Lung (tissue), 12 donors: Measurements from ENCODE around the gene LRRIQ1. TPM values are rescaled to one million over a fixed set of nuclear protein-coding genes. Genes with fewer than 3 reads are reported as not detected.

Experiments used
- ATAC-seq: fragments of 200-7000 bp; cut with Tn5 transposase; one replicate; pipeline ENCODE4 v1.9.1; 2020; ENCODE audit warnings: moderate number of reproducible peaks; ENCODE audit not compliant: insufficient read depth, low FRiP score
- DNase-seq, 3 donors: peaks; one replicate each; pipeline ENCODE4 v3.0.0-alpha.2; 2013 to 2017
- H3K27ac ChIP-seq, 2 donors: one replicate each; pipeline ENCODE4 v1.5.1; 2013; ENCODE audit warnings: mild to moderate bottlenecking in 2 of 2, moderate library complexity in 2 of 2, control low read depth in 1 of 2, inconsistent platforms in 1 of 2, low read depth in 1 of 2, low read length in 1 of 2
- H3K27me3 ChIP-seq, 3 donors: one replicate each; pipeline ENCODE4 v1.5.1; 2013; ENCODE audit warnings: low read length in 2 of 3; ENCODE audit not compliant: control insufficient read depth in 3 of 3, insufficient read depth in 3 of 3
- H3K36me3 ChIP-seq, 4 donors: one replicate each; pipeline ENCODE4 v1.5.1; 2013; ENCODE audit warnings: low read length in 4 of 4, mild to moderate bottlenecking in 1 of 4, moderate library complexity in 1 of 4; ENCODE audit not compliant: control insufficient read depth in 4 of 4, insufficient read depth in 4 of 4
- H3K4me1 ChIP-seq, 5 donors: one replicate each; pipeline ENCODE4 v1.5.1; 2013; ENCODE audit warnings: low read length in 5 of 5, mild to moderate bottlenecking in 2 of 5, moderate library complexity in 1 of 5; ENCODE audit not compliant: control insufficient read depth in 5 of 5, insufficient read depth in 5 of 5
- H3K4me3 ChIP-seq: one replicate; pipeline ENCODE4 v1.5.1; 2013; ENCODE audit warnings: mild to moderate bottlenecking, control low read depth, moderate library complexity
- H3K9ac ChIP-seq, 2 donors: one replicate each; pipeline ENCODE4 v1.5.1; 2013; ENCODE audit warnings: low read length in 2 of 2, control low read depth in 1 of 2; ENCODE audit not compliant: insufficient read depth in 1 of 2
- H3K9me3 ChIP-seq, 4 donors: one replicate each; pipeline ENCODE4 v1.5.1; 2013; ENCODE audit warnings: low read length in 3 of 4, mild to moderate bottlenecking in 1 of 4, moderate library complexity in 1 of 4; ENCODE audit not compliant: control insufficient read depth in 4 of 4, insufficient read depth in 3 of 4
- CTCF ChIP-seq: IDR thresholded peaks from 2 replicates; pipeline ENCODE4 v1.5.1; 2012; ENCODE audit warnings: mild to moderate bottlenecking; ENCODE audit errors: control extremely low read depth, extremely low read depth
- WGBS, 2 donors: extraction: QIAGEN DNeasy Blood & Tissue Kit; methylation state at CpG; one replicate each; pipeline ENCODE4 v1.1.7; 2013; 5-methylcytosine and 5-hydroxymethylcytosine counted together
- polyA plus RNA-seq, 2 donors: library from polyadenylated mRNA; stranded (reverse); fragments of 200-250 nt; gene quantifications; one replicate each; pipeline ENCODE4 v1.2.1, GENCODE V29; 2013
- total RNA-seq, 2 donors: library from RNA; depleted of rRNA in 1 of 2; stranded (reverse); fragments of >200 nt in 1 of 2; gene quantifications; one replicate each; pipeline ENCODE4 v1.2.1, GENCODE V29; 2014 to 2021
- donor health status: control.
- donor health status: control.
- donor health status: Bipolar disorder and iron deficiency.
- donor health status: healthy.
- donor health status: DM: yes; HTN: yes; CAD: no.

The LRRIQ1 gene
- total and polyA plus RNA-seq, 4 donors, result 3.4 to 33.2 (median 12.0) TPM

GRCh38 chr12:85076688-85077430 is 40.7 kb downstream of the LRRIQ1 start:
- Histone ChIP-seq H3K4me3 (no peak overlapping the region), H3K36me3 (no peaks in the 10 kb centered on the region), H3K9me3 (no peaks in the 10 kb centered on the region), H3K9ac (no peak overlapping the region), H3K4me1 (no peaks in the 10 kb centered on the region), H3K27me3 (peaks cover 0 to 5% (median 0%) of the 10 kb centered on the region in 3 donors), H3K27ac (no peak overlapping the region)
- no peak for TF ChIP-seq CTCF
- DNase-seq (peak in 2 of 3 donors; percentile 70 to 79), ATAC-seq (peak; percentile 66)
- WGBS, 2 donors, result 0 to 6% methylated on average over 1 of the region's 1 CpG

GRCh38 chr12:85085066-85085465 is 48.9 kb downstream of the LRRIQ1 start:
- Histone ChIP-seq H3K27ac (no peak overlapping the region), H3K4me3 (no peak overlapping the region), H3K4me1 (no peaks in the 10 kb centered on the region), H3K9me3 (no peaks in the 10 kb centered on the region), H3K9ac (no peak overlapping the region), H3K27me3 (peaks cover 0 to under 1% (median 0%) of the 10 kb centered on the region in 3 donors), H3K36me3 (no peaks in the 10 kb centered on the region)
- no peak for TF ChIP-seq CTCF
- 60 to 66% methylated on average over 5 of the region's 5 CpGs for WGBS, 2 donors
- no peak for ATAC-seq
- DNase-seq, result peak; percentile 67 to 93 (median 87)

GRCh38 chr12:85089792-85090191 is 53.6 kb downstream of the LRRIQ1 start:
- no peaks in the 10 kb centered on the region for H3K4me1 ChIP-seq
- no peaks in the 10 kb centered on the region for H3K36me3 ChIP-seq
- no peaks in the 10 kb centered on the region for H3K9me3 ChIP-seq
- H3K27me3 ChIP-seq, result no peaks in the 10 kb centered on the region
- DNase-seq (no peak), ATAC-seq (no peak)
- WGBS, 2 donors, result 78 to 86% methylated on average over 5 of the region's 5 CpGs
- no peak for TF ChIP-seq CTCF
- H3K9ac ChIP-seq, result no peak overlapping the region
- no peak overlapping the region for H3K27ac ChIP-seq
- no peak overlapping the region for H3K4me3 ChIP-seq
